CD4-positive, alpha-beta T cell (primary cell): ENCODE measurements around the gene TMUB1. TPM values are rescaled to one million over a fixed set of nuclear protein-coding genes. Genes with fewer than 3 reads are reported as not detected.

Source experiments
- ATAC-seq: fragments of 200-7000 bp; cut with Tn5 transposase; one replicate; pipeline ENCODE4 v1.10.0; 2022; ENCODE audit warnings: mild to moderate bottlenecking; ENCODE audit not compliant: poor library complexity
- CTCF ChIA-PET: fragments of 350-600 bp; sonication (Branson Sonifier 250); formaldehyde crosslinking; loops from one replicate; lab custom pipeline; 2021; ENCODE audit warnings: antibody characterized with exemption, inconsistent platforms; lab: Charles Lee
- POLR2A ChIA-PET: fragments of 350-600 bp; sonication (Branson Sonifier 250); formaldehyde crosslinking; loops from one replicate; lab custom pipeline; 2021; ENCODE audit warnings: antibody characterized with exemption, inconsistent platforms; lab: Charles Lee
- DNase-seq, 14 experiments: peaks; one replicate each; pipeline ENCODE4 v3.0.0-alpha.2; 2013 to 2020; ENCODE audit warnings: mixed read lengths in 2 of 14
- H3K27ac ChIP-seq, 2 donors: one replicate each; pipeline versions ENCODE4 v1.5.1 to v1.7.0; 2013; ENCODE audit warnings: low read length in 2 of 2, low read depth in 1 of 2, mild to moderate bottlenecking in 1 of 2
- H3K27me3 ChIP-seq, 2 experiments: 1 replicate in 1 of 2; 2 replicates in 1 of 2; pipeline versions ENCODE4 v1.6.1 to v1.7.0; 2013; ENCODE audit warnings: low read length in 2 of 2, control low read depth in 1 of 2, mild to moderate bottlenecking in 1 of 2, moderate library complexity in 1 of 2; ENCODE audit not compliant: insufficient read depth in 2 of 2, control insufficient read depth in 1 of 2
- H3K36me3 ChIP-seq: one replicate; pipeline ENCODE4 v1.6.1; 2013; ENCODE audit warnings: low read length, control low read depth; ENCODE audit not compliant: insufficient read depth
- H3K4me1 ChIP-seq: one replicate; pipeline ENCODE4 v1.6.1; 2013; ENCODE audit warnings: low read length, control low read depth; ENCODE audit not compliant: insufficient read depth
- H3K4me3 ChIP-seq: one replicate; pipeline ENCODE4 v1.5.1; 2013; ENCODE audit warnings: mild to moderate bottlenecking, low read length, moderate library complexity
- H3K9me3 ChIP-seq, 2 experiments: 1 replicate in 1 of 2; 2 replicates in 1 of 2; pipeline versions ENCODE4 v1.6.1 to v1.7.0; 2013; ENCODE audit warnings: low read length in 2 of 2, mild to moderate bottlenecking in 2 of 2, control low read depth in 1 of 2, moderate library complexity in 1 of 2; ENCODE audit not compliant: control insufficient read depth in 1 of 2, insufficient read depth in 1 of 2
- H3K27ac Mint-ChIP-seq: one replicate; pipeline ENCODE4 v1.8.0; 2020; ENCODE audit warnings: mixed read lengths
- H3K27me3 Mint-ChIP-seq: one replicate; pipeline ENCODE4 v1.8.0; 2021; ENCODE audit warnings: mixed read lengths
- H3K36me3 Mint-ChIP-seq: one replicate; pipeline ENCODE4 v1.8.0; 2021; ENCODE audit warnings: low read depth, mixed read lengths
- H3K4me1 Mint-ChIP-seq: one replicate; pipeline ENCODE4 v1.8.0; 2021; ENCODE audit warnings: low read depth, mixed read lengths
- H3K4me3 Mint-ChIP-seq: one replicate; pipeline ENCODE4 v1.8.0; 2020; ENCODE audit warnings: mild to moderate bottlenecking, mixed read lengths
- H3K9me3 Mint-ChIP-seq: one replicate; pipeline ENCODE4 v1.8.0; 2020; ENCODE audit warnings: mixed read lengths
- CTCF ChIP-seq: fragments of 200-600 bp; IDR thresholded peaks from one replicate; pipeline ENCODE4 v1.8.0; 2022; ENCODE audit warnings: antibody characterized with exemption, mild to moderate bottlenecking
- intact Hi-C, 2 experiments: fragments of 100-400 bp; cut with DNase I in 1 of 2; cut with micrococcal nuclease in 1 of 2; formaldehyde crosslinking; loops; one replicate each; pipeline versions ENCODE4 v1.15.1 to v1.9.0; 2023 to 2025; cut with DNase I, micrococcal nuclease
- total RNA-seq, 174 experiments: library from RNA in 2 of 174; stranded (reverse) in 2 of 174; gene quantifications; one replicate each; pipeline ENCODE4 v1.2.3 and lab custom pipeline; 2021 to 2026

Gene TMUB1
- total RNA-seq, 2 experiments from 2014 or later = 44.5 to 46.6 TPM

- H3K4me1 Mint-ChIP-seq = peaks cover 48% of the 10 kb centered on the region
- intact Hi-C loops = loop anchor here (1.0 to 10.0 kb wide), 5 partner anchors 24 to 1370 kb away; partner anchors contain the start of genes ABCB8 (in 1 of the 2), KCNH2 (in 1 of the 2) and ZNF862 (in 1 of the 2)
- CTCF ChIA-PET = interaction anchor here (0.7 to 2.6 kb wide), 5 partner anchors 22 to 120 kb away, joined by 3 to 11 read pairs (median 6); partner anchors contain the start of gene ABCB8
These were observed 887 bp downstream of the TMUB1 start for GRCh38 chr7:151082141-151083070.

GRCh38 chr7:151081170-151082101 lies 1.9 kb downstream of the TMUB1 start:
- peaks cover 18% of the 10 kb centered on the region for H3K36me3 Mint-ChIP-seq
- peak overlapping the region; percentile 92 for H3K4me3 Mint-ChIP-seq
- Histone ChIP-seq H3K4me3 (peak overlapping the region; percentile 98), H3K4me1 (peaks cover 56% of the 10 kb centered on the region), H3K36me3 (peaks cover 14% of the 10 kb centered on the region), H3K27ac (peak overlapping the region; percentile 77 to 92), H3K9me3 (no peaks in the 10 kb centered on the region), H3K27me3 (no peaks in the 10 kb centered on the region)
- no peaks in the 10 kb centered on the region for H3K9me3 Mint-ChIP-seq
- peak in 1 of 14 experiments; percentile 53 for DNase-seq
- H3K27ac Mint-ChIP-seq = peak overlapping the region; percentile 85
- H3K27me3 Mint-ChIP-seq = peaks cover 4% of the 10 kb centered on the region
- H3K4me1 Mint-ChIP-seq = peaks cover 48% of the 10 kb centered on the region
- ChIA-PET CTCF (no interaction called here), POLR2A (interaction anchor here (0.7 to 1.6 kb wide), 7 partner anchors 8 to 106 kb away, joined by 3 to 15 read pairs (median 5); partner anchors contain the start of genes ABCB8, CDK5 and SLC4A2)
- intact Hi-C loops = loop anchor here in 1 of 2 experiments (5.0 to 10.0 kb wide), 3 partner anchors 107 to 1369 kb away; partner anchors contain the start of genes KCNH2 and ZNF862
- no peak for ATAC-seq
- TF ChIP-seq CTCF = no peak

More at GRCh38 chr7:151082141-151083070, 887 bp downstream of the TMUB1 start:
- H3K4me3 Mint-ChIP-seq = peak overlapping the region; percentile 90
- H3K9me3 Mint-ChIP-seq = no peaks in the 10 kb centered on the region
- Histone ChIP-seq H3K27me3 (no peaks in the 10 kb centered on the region), H3K36me3 (peaks cover 5% of the 10 kb centered on the region), H3K4me1 (peaks cover 63% of the 10 kb centered on the region), H3K27ac (peak overlapping the region; percentile 63 to 80), H3K9me3 (no peaks in the 10 kb centered on the region), H3K4me3 (peak overlapping the region; percentile 79)
- ATAC-seq = no peak
- DNase-seq = peak in 1 of 14 experiments; percentile 43
- TF ChIP-seq CTCF = no peak
- POLR2A ChIA-PET = interaction anchor here (0.6 to 1.6 kb wide), 3 partner anchors 25 to 65 kb away, joined by 4 to 8 read pairs (median 5); partner anchors contain the start of genes ABCB8 and CDK5
- H3K36me3 Mint-ChIP-seq = peaks cover 18% of the 10 kb centered on the region
- H3K27ac Mint-ChIP-seq = peak overlapping the region; percentile 85
- peaks cover 4% of the 10 kb centered on the region for H3K27me3 Mint-ChIP-seq
